Astrocyte (in vitro differentiated cells and primary cell): ENCODE measurements around the gene PALS2. TPM values are rescaled to one million over a fixed set of nuclear protein-coding genes. Genes with fewer than 3 reads are reported as not detected.

Experiments used
- DNase-seq: peaks from one replicate; pipeline ENCODE4 v3.0.0-alpha.2; 2010; ENCODE audit warnings: low read depth
- FAIRE-seq: peaks from 2 replicates; lab custom pipeline; 2011; peaks lifted over from hg19 to GRCh38; lab: Jason Lieb, UNC
- H2AFZ ChIP-seq: 2 replicates; pipeline ENCODE4 v1.6.0; 2012; ENCODE audit warnings: low read depth, low read length, inconsistent platforms
- H3K27ac ChIP-seq: 2 replicates; pipeline ENCODE4 v1.5.1; 2011; ENCODE audit warnings: low read depth, low read length, inconsistent platforms
- H3K27me3 ChIP-seq: 2 replicates; pipeline ENCODE4 v1.6.0; 2011; ENCODE audit warnings: low read length, inconsistent platforms; ENCODE audit not compliant: insufficient read depth
- H3K36me3 ChIP-seq: 2 replicates; pipeline ENCODE4 v1.5.1; 2011; ENCODE audit warnings: low read length, inconsistent platforms; ENCODE audit not compliant: insufficient read depth
- H3K4me1 ChIP-seq: 2 replicates; pipeline ENCODE4 v1.5.1; 2011; ENCODE audit warnings: low read length, inconsistent platforms; ENCODE audit not compliant: insufficient read depth
- H3K4me2 ChIP-seq: 2 replicates; pipeline ENCODE4 v1.6.0; 2012; ENCODE audit warnings: low read length, inconsistent platforms
- H3K4me3 ChIP-seq: 2 replicates; pipeline ENCODE4 v1.5.1; 2011; ENCODE audit warnings: low read depth, mild to moderate bottlenecking, low read length, inconsistent platforms; ENCODE audit not compliant: insufficient read depth
- H3K79me2 ChIP-seq: 2 replicates; pipeline ENCODE4 v1.6.0; 2012; ENCODE audit warnings: mild to moderate bottlenecking, low read length, inconsistent platforms; ENCODE audit not compliant: insufficient read depth
- H3K9ac ChIP-seq: 2 replicates; pipeline ENCODE4 v1.6.0; 2012; ENCODE audit warnings: mild to moderate bottlenecking, low read length, inconsistent platforms
- H3K9me3 ChIP-seq: 2 replicates; pipeline ENCODE4 v1.5.1; 2012; ENCODE audit warnings: low read depth, mild to moderate bottlenecking, low read length, inconsistent platforms; ENCODE audit not compliant: insufficient read depth
- H4K20me1 ChIP-seq: 2 replicates; pipeline ENCODE4 v1.6.0; 2012; ENCODE audit warnings: low read length, inconsistent platforms; ENCODE audit not compliant: insufficient read depth
- H3K27ac Mint-ChIP-seq: one replicate; pipeline ENCODE4 v1.8.0; 2021; ENCODE audit warnings: mild to moderate bottlenecking, mixed read lengths; ENCODE audit not compliant: unreplicated experiment
- H3K27me3 Mint-ChIP-seq: one replicate; pipeline ENCODE4 v1.8.0; 2021; ENCODE audit warnings: low read depth, mixed read lengths; ENCODE audit not compliant: unreplicated experiment
- H3K36me3 Mint-ChIP-seq: one replicate; pipeline ENCODE4 v1.8.0; 2021; ENCODE audit warnings: low read depth, mixed read lengths; ENCODE audit not compliant: unreplicated experiment
- H3K4me1 Mint-ChIP-seq: one replicate; pipeline ENCODE4 v1.8.0; 2021; ENCODE audit warnings: low read depth, mixed read lengths; ENCODE audit not compliant: unreplicated experiment
- H3K4me3 Mint-ChIP-seq: one replicate; pipeline ENCODE4 v1.8.0; 2021; ENCODE audit warnings: mild to moderate bottlenecking, moderate library complexity, mixed read lengths; ENCODE audit not compliant: unreplicated experiment
- H3K9me3 Mint-ChIP-seq: one replicate; pipeline ENCODE4 v1.8.0; 2021; ENCODE audit warnings: mild to moderate bottlenecking, mixed read lengths; ENCODE audit not compliant: unreplicated experiment
- CTCF ChIP-seq: IDR thresholded peaks from 2 replicates; pipeline ENCODE4 v1.5.1; 2011; ENCODE audit warnings: low read depth, mild to moderate bottlenecking, inconsistent platforms, low read length, moderate library complexity; ENCODE audit not compliant: insufficient read depth
- EZH2 ChIP-seq: IDR thresholded peaks from 2 replicates; pipeline ENCODE4 v1.6.1; 2012; ENCODE audit warnings: mild to moderate bottlenecking, low read length, inconsistent platforms; ENCODE audit not compliant: insufficient read depth
- total RNA-seq: library from RNA; stranded (reverse); gene quantifications from 2 replicates; pipeline ENCODE4 v1.2.1, GENCODE V29; 2021

PALS2 gene
- total RNA-seq, 1 donor from 2014 or later = 32.7 TPM

- no peak overlapping the region for H3K4me3 ChIP-seq
- no peak for FAIRE-seq
These were observed 17.5 kb upstream of the PALS2 start for GRCh38 chr7:24555719-24556118.

GRCh38 chr7:24560772-24561171, 12.5 kb upstream of the PALS2 start:
- TF ChIP-seq CTCF (no peak), EZH2 (no peak)
- no peaks in the 10 kb centered on the region for H3K27me3 ChIP-seq
- no peak for FAIRE-seq
- no peak overlapping the region for H3K27ac Mint-ChIP-seq
- H3K4me1 Mint-ChIP-seq = no peaks in the 10 kb centered on the region
- H3K4me2 ChIP-seq = no peak overlapping the region
- H2AFZ ChIP-seq = no peak overlapping the region
- no peak overlapping the region for H3K27ac ChIP-seq
- H3K79me2 ChIP-seq = no peaks in the 10 kb centered on the region
- no peaks in the 10 kb centered on the region for H3K36me3 ChIP-seq
- H3K27me3 Mint-ChIP-seq = no peaks in the 10 kb centered on the region
- H3K4me3 Mint-ChIP-seq = no peak overlapping the region
- no peaks in the 10 kb centered on the region for H3K4me1 ChIP-seq
- no peak for DNase-seq
- H3K4me3 ChIP-seq = no peak overlapping the region
- no peak overlapping the region for H3K9ac ChIP-seq
- no peaks in the 10 kb centered on the region for H3K9me3 Mint-ChIP-seq
- H3K36me3 Mint-ChIP-seq = no peaks in the 10 kb centered on the region
- H4K20me1 ChIP-seq = no peaks in the 10 kb centered on the region
- no peaks in the 10 kb centered on the region for H3K9me3 ChIP-seq

More at GRCh38 chr7:24555719-24556118, 17.5 kb upstream of the PALS2 start:
- Histone ChIP-seq H3K27ac (no peak overlapping the region), H3K79me2 (no peaks in the 10 kb centered on the region), H3K4me1 (no peaks in the 10 kb centered on the region), H3K4me2 (no peak overlapping the region), H3K27me3 (no peaks in the 10 kb centered on the region), H2AFZ (no peak overlapping the region), H3K9me3 (no peaks in the 10 kb centered on the region), H3K9ac (no peak overlapping the region), H3K36me3 (no peaks in the 10 kb centered on the region), H4K20me1 (no peaks in the 10 kb centered on the region)
- no peak overlapping the region for H3K4me3 Mint-ChIP-seq
- H3K27me3 Mint-ChIP-seq = no peaks in the 10 kb centered on the region
- no peaks in the 10 kb centered on the region for H3K4me1 Mint-ChIP-seq
- no peak for TF ChIP-seq CTCF
- no peaks in the 10 kb centered on the region for H3K9me3 Mint-ChIP-seq
- H3K27ac Mint-ChIP-seq = no peak overlapping the region
- no peaks in the 10 kb centered on the region for H3K36me3 Mint-ChIP-seq
- DNase-seq = no peak

- Mint-ChIP-seq H3K27ac (no peak overlapping the region), H3K27me3 (peaks cover 18% of the 10 kb centered on the region), H3K4me3 (no peak overlapping the region), H3K4me1 (no peaks in the 10 kb centered on the region), H3K36me3 (no peaks in the 10 kb centered on the region), H3K9me3 (no peaks in the 10 kb centered on the region)
- H3K9me3 ChIP-seq = no peaks in the 10 kb centered on the region
- H3K4me2 ChIP-seq = no peak overlapping the region
- no peak overlapping the region for H3K27ac ChIP-seq
- H3K27me3 ChIP-seq = peaks cover 23% of the 10 kb centered on the region
- no peaks in the 10 kb centered on the region for H4K20me1 ChIP-seq
- H2AFZ ChIP-seq = no peak overlapping the region
- DNase-seq = no peak
- H3K36me3 ChIP-seq = no peaks in the 10 kb centered on the region
- no peaks in the 10 kb centered on the region for H3K79me2 ChIP-seq
- no peak overlapping the region for H3K9ac ChIP-seq
- no peak overlapping the region for H3K4me3 ChIP-seq
- TF ChIP-seq CTCF (no peak), EZH2 (no peak)
- no peaks in the 10 kb centered on the region for H3K4me1 ChIP-seq
- FAIRE-seq = no peak
These were observed 7.0 kb upstream of the PALS2 start for GRCh38 chr7:24566274-24566673.
